Testis (tissue), 2 donors: Measurements from ENCODE around the gene KMT2A.

Experiments
- CTCF ChIP-seq, 3 experiments: fragments of 450-650 bp in 2 of 3; fragments of 200-600 bp in 1 of 3; sonication (generic) in 1 of 3; IDR thresholded peaks; one replicate each; pipeline ENCODE4 v1.5.1; 2016 to 2019; ENCODE audit warnings: antibody characterized with exemption in 3 of 3, mild to moderate bottlenecking in 2 of 3, moderate library complexity in 1 of 3
- POLR2A ChIP-seq: fragments of 450-650 bp; IDR thresholded peaks from one replicate; pipeline ENCODE4 v1.6.1; 2017; ENCODE audit warnings: antibody characterized with exemption, mild to moderate bottlenecking, moderate library complexity

- TF ChIP-seq POLR2A = no peak
- TF ChIP-seq CTCF (IDR thresholded peaks at IDR 0.05) = no peak
Measured at GRCh38 chr11:118572061-118572980, 136.0 kb downstream of the KMT2A start, which contains the start of gene ARCN1.
